Endodermal cell (in vitro differentiated cells): ENCODE data around the gene PACSIN2. TPM values are rescaled to one million over a fixed set of nuclear protein-coding genes. Genes with fewer than 3 reads are reported as not detected.
A peak's percentile ranks its signal among the peaks of the same experiment; 100 is the strongest.
"Not testable (repeated sequence)": the region's sequence is repeated elsewhere in the genome, so short reads cannot be mapped to it uniquely, and the experiment has no call there.

Experiments
- DNase-seq: peaks from one replicate; pipeline ENCODE4 v3.0.0-alpha.2; 2017
- H3K27ac ChIP-seq: 2 replicates; pipeline ENCODE4 v1.5.1; 2013; ENCODE audit warnings: mild to moderate bottlenecking, low read depth, low read length, moderate library complexity
- H3K27me3 ChIP-seq: 2 replicates; pipeline ENCODE4 v1.6.1; 2013; ENCODE audit warnings: mild to moderate bottlenecking, low read length, moderate library complexity; ENCODE audit not compliant: insufficient read depth, control insufficient read depth, poor library complexity, severe bottlenecking
- H3K36me3 ChIP-seq: 2 replicates; pipeline ENCODE4 v1.7.0; 2013; ENCODE audit warnings: mild to moderate bottlenecking, low read length, moderate library complexity; ENCODE audit not compliant: control insufficient read depth, insufficient read depth
- H3K4me1 ChIP-seq: one replicate; pipeline ENCODE4 v1.7.0; 2013; ENCODE audit warnings: low read length; ENCODE audit not compliant: control insufficient read depth, insufficient read depth
- H3K4me3 ChIP-seq: 2 replicates; pipeline ENCODE4 v1.5.1; 2013; ENCODE audit warnings: mild to moderate bottlenecking, low read length, moderate library complexity
- H3K9ac ChIP-seq: 2 replicates; pipeline ENCODE4 v1.6.1; 2013; ENCODE audit warnings: mild to moderate bottlenecking, low read length, moderate library complexity; ENCODE audit not compliant: poor library complexity, severe bottlenecking; ENCODE audit errors: extremely low read depth
- H3K9me3 ChIP-seq: 2 replicates; pipeline ENCODE4 v1.6.1; 2013; ENCODE audit warnings: mild to moderate bottlenecking, low read length, moderate library complexity; ENCODE audit not compliant: control insufficient read depth
- H3K27ac Mint-ChIP-seq: 2 replicates; pipeline ENCODE4 v1.8.0; 2020; ENCODE audit warnings: mixed read lengths
- H3K27me3 Mint-ChIP-seq: 2 replicates; pipeline ENCODE4 v1.8.0; 2021; ENCODE audit warnings: mild to moderate bottlenecking, mixed read lengths; ENCODE audit not compliant: insufficient read depth
- H3K36me3 Mint-ChIP-seq: 2 replicates; pipeline ENCODE4 v1.8.0; 2020; ENCODE audit warnings: low read depth, mixed read lengths
- H3K4me1 Mint-ChIP-seq: 2 replicates; pipeline ENCODE4 v1.8.0; 2020; ENCODE audit warnings: mixed read lengths
- H3K4me3 Mint-ChIP-seq: 2 replicates; pipeline ENCODE4 v1.8.0; 2020; ENCODE audit warnings: mild to moderate bottlenecking, moderate library complexity, mixed read lengths
- H3K9me3 Mint-ChIP-seq: 2 replicates; pipeline ENCODE4 v1.8.0; 2020; ENCODE audit warnings: mild to moderate bottlenecking, mixed read lengths
- WGBS, 2 experiments: methylation state at CpG; one replicate each; pipeline versions ENCODE4 v1.1.5 to v1.1.7; 2013; ENCODE audit warnings: missing lambda C conversion rate in 2 of 2, mixed read lengths in 1 of 2; ENCODE audit not compliant: insufficient coverage in 1 of 2, insufficient read length in 1 of 2; 5-methylcytosine and 5-hydroxymethylcytosine counted together
- total RNA-seq, 2 donors: library from RNA; stranded (reverse); fragmentation: NEBNext Ultra II Directional in 1 of 2; extraction: Animal tissue kit (Norgen Biotek cat#: 25700) in 1 of 2; gene quantifications; 2 replicates in 1 of 2; 3 replicates in 1 of 2; pipeline ENCODE4 v1.2.1, GENCODE V29; 2021
- TF ChIP-seq, protein P1 (sequence below): fragments of 200-600 bp; sonication (generic); conservative IDR thresholded peaks from 2 replicates; pipeline ENCODE4 v1.5.0; 2021; ENCODE audit warnings: antibody characterized with exemption, mild to moderate bottlenecking

Gene PACSIN2
- total RNA-seq, 2 donors from 2014 or later: 60.7 to 61.4 TPM

DNA sequence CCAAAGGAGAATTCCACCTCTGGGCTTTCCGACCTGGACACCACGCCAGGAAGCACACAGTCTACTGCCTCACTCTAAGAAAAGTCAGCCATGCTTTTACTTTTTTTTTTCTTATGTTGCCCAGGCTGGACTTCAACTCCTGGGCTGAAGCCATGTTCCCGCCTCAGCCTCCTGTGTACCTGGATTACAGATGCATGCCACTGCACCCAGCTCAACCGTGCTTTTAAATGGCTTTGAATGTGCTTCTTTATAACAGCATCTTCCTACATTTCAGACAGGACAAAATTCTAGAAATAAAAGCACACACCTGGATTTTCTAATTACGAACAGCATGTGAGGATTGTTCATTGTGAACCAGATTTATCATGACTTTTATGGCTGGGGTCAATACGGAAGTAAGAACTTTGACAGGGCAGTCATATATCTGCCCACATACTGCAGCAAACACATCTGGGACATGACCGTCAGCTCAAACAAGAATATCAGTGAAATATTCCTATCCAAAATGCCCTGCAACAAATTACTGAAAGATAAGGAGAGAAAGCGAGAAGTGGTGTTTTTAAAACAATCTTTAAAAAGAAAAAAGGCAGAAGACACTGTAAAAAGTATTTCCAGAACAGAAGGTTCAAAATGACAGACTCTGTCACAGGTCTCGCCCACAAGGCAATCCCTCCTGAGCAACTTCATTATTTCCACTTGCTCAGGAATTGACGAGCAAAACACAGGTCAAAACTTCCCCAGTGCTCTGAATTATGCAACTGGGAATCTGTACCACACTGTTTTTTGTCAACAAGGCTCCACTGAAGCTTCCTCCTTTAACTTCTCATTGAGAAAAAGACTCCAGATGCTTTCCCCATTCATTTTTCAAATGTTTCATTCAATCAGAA lies 42.1 kb downstream of the PACSIN2 start:
- TF ChIP-seq, protein P1, sequence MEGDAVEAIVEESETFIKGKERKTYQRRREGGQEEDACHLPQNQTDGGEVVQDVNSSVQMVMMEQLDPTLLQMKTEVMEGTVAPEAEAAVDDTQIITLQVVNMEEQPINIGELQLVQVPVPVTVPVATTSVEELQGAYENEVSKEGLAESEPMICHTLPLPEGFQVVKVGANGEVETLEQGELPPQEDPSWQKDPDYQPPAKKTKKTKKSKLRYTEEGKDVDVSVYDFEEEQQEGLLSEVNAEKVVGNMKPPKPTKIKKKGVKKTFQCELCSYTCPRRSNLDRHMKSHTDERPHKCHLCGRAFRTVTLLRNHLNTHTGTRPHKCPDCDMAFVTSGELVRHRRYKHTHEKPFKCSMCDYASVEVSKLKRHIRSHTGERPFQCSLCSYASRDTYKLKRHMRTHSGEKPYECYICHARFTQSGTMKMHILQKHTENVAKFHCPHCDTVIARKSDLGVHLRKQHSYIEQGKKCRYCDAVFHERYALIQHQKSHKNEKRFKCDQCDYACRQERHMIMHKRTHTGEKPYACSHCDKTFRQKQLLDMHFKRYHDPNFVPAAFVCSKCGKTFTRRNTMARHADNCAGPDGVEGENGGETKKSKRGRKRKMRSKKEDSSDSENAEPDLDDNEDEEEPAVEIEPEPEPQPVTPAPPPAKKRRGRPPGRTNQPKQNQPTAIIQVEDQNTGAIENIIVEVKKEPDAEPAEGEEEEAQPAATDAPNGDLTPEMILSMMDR: no peak
- Histone ChIP-seq H3K4me3 (no peak overlapping the region), H3K9me3 (peaks cover 11% of the 10 kb centered on the region), H3K4me1 (peaks cover 14% of the 10 kb centered on the region), H3K9ac (no peak overlapping the region), H3K27ac (no peak overlapping the region), H3K36me3 (peaks cover 30% of the 10 kb centered on the region), H3K27me3 (no peaks in the 10 kb centered on the region)
- DNase-seq: no peak
- 96 to 97% methylated on average over 7 to 10 of the region's 10 CpGs for WGBS, 2 experiments
- Mint-ChIP-seq H3K4me3 (no peak overlapping the region), H3K27me3 (no peaks in the 10 kb centered on the region), H3K27ac (peak overlapping the region; percentile 27), H3K36me3 (peaks cover 26% of the 10 kb centered on the region), H3K9me3 (peaks cover 20% of the 10 kb centered on the region), H3K4me1 (peaks cover 25% of the 10 kb centered on the region)

DNA sequence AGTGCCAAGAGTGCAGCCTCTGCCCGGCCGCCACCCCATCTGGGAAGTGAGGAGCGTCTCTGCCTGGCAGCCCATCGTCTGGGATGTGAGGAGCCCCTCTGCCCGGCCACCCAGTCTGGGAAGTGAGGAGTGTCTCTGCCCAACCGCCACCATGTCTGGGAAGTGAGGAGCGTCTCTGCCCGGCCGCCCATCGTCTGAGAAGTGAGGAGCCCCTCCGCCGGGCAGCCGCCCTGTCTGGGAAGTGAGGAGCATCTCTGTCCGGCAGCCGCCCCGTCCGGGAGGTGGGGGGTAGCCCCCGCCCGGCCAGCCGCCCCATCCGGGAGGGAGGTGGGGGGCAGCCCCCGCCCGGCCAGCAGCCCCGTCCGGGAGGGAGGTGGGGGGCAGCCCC lies 43.5 kb downstream of the PACSIN2 start:
- not testable (repeated sequence) for H3K27me3 Mint-ChIP-seq, DNase-seq, H3K4me3 Mint-ChIP-seq, H3K4me3 ChIP-seq, H3K9ac ChIP-seq, H3K27me3 ChIP-seq, H3K27ac Mint-ChIP-seq, H3K27ac ChIP-seq
- peaks cover 35% of the 10 kb centered on the region for H3K36me3 ChIP-seq
- H3K9me3 ChIP-seq: peaks cover 11% of the 10 kb centered on the region
- WGBS, 2 experiments: 94 to 96% methylated on average over 10 to 16 of the region's 25 CpGs
- Mint-ChIP-seq H3K4me1 (peaks cover 19% of the 10 kb centered on the region), H3K9me3 (peaks cover 20% of the 10 kb centered on the region), H3K36me3 (peaks cover 35% of the 10 kb centered on the region)
- H3K4me1 ChIP-seq: peaks cover 14% of the 10 kb centered on the region

DNA sequence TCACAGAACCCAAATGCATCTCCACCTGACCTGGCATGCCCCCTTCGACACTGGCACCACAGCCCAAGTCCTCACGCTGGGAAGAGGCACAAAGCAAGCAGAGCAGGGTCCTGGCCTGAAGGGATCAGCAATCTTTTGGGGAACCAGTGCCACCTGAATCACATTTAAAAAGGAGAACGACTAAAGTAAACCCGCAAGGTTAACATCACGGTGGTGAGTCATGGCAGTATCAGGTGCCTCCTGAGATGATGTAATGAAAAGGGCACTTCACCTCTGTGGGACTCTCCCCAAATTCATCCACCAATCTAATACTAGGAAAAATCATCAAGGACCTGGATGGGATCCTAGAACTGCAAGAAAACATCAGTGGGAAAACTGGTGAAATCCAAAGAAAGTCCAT lies 44.9 kb downstream of the PACSIN2 start:
- Histone ChIP-seq H3K4me1 (peaks cover 11% of the 10 kb centered on the region), H3K9me3 (peaks cover 11% of the 10 kb centered on the region), H3K27me3 (no peaks in the 10 kb centered on the region), H3K27ac (no peak overlapping the region), H3K4me3 (no peak overlapping the region), H3K9ac (no peak overlapping the region), H3K36me3 (peaks cover 45% of the 10 kb centered on the region)
- Mint-ChIP-seq H3K27me3 (no peaks in the 10 kb centered on the region), H3K4me3 (no peak overlapping the region), H3K4me1 (peaks cover 17% of the 10 kb centered on the region), H3K27ac (peak overlapping the region; percentile 65), H3K36me3 (peaks cover 38% of the 10 kb centered on the region), H3K9me3 (peaks cover 20% of the 10 kb centered on the region)
- no peak for DNase-seq
- TF ChIP-seq, protein P1: no peak
- 96 to 100% methylated on average over 5 of the region's 5 CpGs for WGBS, 2 experiments
